ENCODE measurements around the gene OXGR1.

The OXGR1 gene

DNA sequence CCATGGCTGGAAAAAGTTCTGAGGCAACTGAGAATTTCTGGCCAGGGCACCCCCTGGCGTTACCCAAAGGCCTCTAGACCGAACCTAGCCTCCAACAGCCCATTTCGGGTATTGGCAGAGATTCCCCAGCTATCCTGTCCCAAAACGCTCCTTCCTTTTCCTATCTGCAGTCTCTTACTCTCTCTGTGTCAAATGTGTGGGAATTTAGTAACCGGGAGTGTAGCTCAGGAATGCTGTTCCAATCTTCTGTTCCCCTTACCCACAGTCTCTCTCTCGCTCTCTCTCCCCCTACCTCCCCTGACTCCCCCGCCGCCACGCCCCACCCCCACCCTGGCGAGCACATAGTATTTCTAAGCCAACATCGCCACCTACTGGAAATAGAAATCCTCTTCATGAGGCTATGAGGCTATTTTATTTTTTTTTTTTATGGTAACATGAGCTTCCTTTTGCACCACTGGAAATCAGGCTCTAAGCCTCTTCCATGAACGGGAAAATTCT, 27.0 kb downstream of the OXGR1 start:
- Histone ChIP-seq H3K27ac (no peak overlapping the region), H3K4me3 (no peak overlapping the region)

DNA sequence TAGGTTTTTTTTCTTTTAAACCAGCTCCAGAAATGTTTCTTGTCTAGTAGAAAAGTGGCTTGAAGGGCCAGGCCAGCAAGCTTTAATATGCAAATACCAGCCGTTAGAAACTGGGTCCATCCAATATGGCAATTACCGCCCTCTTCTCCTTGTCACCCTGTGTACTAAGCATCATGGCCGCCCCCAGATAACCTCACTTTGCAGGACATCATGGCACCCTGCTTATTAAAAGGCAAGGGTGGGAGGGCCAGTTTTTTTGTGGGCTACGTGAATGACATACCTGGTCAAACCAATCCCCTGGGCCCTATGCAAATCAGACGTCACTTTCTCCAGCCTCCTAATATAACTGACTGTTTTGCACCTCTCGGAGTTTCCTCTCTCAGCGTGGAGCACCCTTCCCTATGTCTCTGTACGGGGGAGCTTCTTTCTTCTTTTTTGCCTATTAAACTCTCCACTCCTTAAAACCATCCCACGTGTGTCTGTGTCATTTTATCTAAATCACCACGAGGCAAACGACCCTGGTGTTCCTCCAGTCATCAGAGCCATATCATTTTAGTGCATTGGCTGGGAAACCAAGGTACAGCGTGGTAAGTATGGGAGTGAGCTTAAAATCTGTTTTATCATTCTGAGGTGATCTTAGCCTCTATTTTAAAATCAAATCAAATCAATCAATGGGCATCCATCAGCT, 27.7 kb downstream of the OXGR1 start:
- no peak overlapping the region for H3K27ac ChIP-seq
- H3K4me3 ChIP-seq: no peak overlapping the region

DNA sequence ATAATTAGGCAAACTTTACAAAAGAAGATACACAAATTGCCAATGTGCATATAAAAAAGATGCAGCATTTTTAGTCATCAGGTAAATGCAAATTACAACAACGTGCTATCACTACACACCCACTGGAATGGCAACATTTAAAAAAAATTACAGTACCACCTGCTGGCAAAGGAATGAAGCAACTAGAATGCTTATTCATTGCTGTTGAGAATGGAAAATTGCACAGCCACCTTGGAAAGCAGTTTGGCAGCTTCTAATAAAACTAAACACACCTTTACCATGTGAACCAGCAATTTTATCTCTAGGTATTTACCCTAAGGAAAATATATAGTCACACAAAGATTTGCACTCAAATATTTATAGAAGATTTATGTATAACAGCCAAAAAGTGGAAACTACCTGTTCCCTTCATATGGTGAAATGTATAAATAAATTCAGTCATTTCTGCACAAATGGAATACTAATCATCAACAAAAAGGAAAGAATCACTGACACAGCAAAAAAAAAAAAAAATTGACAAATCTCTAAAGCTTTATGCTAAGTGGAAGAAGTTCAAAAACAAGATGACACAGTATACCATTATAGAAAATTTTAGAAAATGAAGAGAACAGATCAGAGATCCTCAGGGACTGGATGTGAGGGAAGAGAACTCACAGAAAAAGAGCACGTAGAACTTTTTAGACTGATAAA, 30.3 kb downstream of the OXGR1 start:
- Histone ChIP-seq H3K4me3 (no peak overlapping the region), H3K27ac (no peak overlapping the region)

DNA sequence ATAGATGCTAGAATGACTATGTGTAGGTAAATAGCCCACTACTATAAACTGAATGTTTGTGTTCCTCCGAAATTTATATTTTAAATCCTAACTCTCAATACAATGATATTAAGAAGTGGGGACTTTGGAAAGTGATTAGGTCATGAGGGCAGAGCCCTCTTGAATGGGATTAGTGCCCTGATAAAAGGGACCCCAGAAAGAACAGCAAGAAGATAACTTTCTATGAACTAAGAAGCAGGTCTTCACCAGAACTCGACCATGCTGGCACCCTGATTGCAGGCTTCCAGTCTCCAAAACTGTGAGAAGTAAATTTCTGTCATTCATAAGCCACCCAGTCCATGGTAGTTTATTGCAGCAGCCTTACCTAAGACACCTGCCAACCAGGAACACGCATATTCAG, 33.9 kb downstream of the OXGR1 start:
- H3K27ac ChIP-seq: no peak overlapping the region
- H3K4me3 ChIP-seq: no peak overlapping the region

DNA sequence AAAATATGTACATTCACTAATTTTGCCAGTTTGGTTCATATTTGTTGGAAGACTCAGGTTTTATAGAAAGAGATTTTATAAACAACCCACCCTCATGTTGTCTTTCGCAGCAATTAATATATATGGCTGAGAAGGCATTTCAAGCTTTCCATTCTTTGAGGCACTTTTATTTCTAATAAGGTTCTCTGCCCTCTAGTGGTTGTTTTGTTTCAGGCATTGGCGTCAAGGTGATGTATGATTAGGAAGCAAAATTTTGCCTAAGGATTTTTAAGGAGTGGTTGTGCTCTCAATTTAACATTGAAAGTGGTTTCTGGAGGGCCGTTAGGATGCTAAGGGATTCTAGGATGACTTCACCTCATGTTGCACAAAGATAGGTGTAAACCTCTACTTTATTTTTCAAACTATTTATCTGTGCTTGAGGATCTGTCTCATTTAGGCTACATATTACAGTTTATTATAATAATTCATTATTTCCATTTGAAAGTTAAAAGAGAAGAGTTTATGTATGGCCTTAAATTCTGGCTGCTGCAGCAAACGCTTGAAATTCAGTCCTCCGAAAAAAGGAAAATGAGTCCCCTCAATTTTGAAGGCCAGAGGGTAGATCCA, 35.9 kb downstream of the OXGR1 start:
- Histone ChIP-seq H3K27ac (no peak overlapping the region), H3K4me3 (no peak overlapping the region)

DNA sequence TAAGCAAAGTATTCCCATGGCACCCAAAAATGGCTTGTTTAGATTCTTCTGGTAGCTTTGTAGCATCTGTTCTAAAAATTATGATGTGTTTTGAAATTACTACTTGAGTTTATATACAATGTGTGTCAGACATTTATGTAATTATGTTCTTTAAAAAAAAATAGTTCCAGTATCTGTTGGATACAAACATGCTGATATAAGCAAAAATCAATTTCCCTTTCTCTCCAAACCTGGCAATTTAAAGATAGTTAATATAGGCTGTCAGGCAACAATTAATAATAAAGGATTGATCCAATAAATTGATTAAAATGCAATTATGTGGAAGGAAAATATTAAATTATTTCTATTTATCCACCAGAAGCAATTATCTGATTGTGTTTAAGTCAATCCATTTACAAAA, 41.7 kb downstream of the OXGR1 start:
- Histone ChIP-seq H3K27ac (no peak overlapping the region), H3K4me3 (no peak overlapping the region)

DNA sequence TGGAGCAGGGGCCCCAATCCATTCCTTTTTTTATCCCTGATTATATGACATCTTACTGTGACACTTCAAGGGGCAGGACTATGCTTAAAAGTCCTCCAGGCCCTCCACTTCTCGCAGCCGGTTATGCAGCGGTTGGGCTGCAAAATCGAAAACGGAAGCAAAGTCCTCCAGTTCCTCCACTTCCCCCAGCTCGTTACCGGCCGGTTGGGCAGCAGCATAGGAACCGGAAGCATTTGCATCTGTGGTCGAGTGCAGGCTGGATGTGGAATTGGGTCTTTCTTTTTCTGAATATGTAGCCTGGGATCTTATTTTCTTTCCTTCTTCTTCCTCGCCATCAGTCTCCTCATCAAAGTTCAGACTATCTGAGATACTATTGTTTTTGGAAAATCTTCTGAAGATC, 46.1 kb downstream of the OXGR1 start:
- no peak overlapping the region for H3K4me3 ChIP-seq
- H3K27ac ChIP-seq: no peak overlapping the region

DNA sequence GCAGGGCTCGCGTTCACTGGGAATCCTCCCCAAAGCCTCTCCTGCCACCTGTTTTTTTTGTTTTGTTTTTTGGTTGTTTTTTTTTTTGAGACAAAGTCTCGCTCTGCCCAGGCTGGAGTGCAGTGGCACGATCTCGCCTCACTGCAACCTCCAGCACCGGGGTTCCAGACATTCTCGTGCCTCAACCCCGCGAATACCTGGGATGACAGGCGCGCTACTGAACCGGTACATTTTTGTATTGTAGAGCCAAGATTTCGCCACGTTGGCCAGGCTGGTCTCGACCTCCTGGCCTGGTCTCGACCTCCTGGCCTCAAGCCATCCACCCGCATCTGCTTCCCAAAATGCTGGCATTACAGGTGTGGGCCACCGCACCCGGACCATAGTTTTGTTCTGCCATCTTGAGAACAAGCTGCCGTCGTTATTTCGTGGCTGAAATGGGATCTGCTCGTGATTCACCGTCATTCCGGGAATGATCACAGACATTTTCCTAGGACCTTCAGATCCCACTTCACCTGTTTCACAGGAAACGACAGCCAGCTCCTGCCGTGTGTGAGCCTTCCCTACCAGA, 46.8 kb downstream of the OXGR1 start:
- Histone ChIP-seq H3K4me3 (no peak overlapping the region), H3K27ac (no peak overlapping the region)

DNA sequence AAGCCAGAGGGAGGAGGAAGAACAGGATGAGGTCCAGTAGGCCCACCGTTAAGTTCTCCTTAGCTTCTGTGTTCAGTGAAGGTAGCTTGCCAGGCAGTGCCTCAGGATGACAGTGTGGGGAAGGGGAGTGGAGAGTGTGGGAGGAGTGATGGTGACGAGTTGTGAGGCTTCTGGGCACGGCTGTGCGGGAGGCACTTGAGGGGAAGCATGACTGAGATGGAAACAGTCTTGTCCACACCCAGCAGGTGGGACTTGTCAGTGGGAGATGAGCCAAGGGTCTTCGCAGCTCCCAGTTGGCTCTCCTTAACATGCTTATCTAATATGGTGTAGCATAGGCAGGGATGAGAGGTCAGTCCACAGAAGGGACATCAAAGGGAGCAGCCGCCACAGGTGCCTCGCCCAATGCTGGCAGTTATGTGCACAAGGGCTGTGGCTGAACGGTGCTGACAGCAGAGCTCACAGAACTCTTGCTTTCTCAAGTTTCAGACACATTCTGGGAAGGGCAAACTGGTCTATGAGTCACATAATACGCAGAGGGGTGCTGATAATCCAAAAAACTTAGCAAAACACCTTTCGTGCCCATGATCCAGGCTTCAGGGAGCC, 47.5 kb downstream of the OXGR1 start:
- Histone ChIP-seq H3K27ac (no peak overlapping the region), H3K4me3 (no peak overlapping the region)

DNA sequence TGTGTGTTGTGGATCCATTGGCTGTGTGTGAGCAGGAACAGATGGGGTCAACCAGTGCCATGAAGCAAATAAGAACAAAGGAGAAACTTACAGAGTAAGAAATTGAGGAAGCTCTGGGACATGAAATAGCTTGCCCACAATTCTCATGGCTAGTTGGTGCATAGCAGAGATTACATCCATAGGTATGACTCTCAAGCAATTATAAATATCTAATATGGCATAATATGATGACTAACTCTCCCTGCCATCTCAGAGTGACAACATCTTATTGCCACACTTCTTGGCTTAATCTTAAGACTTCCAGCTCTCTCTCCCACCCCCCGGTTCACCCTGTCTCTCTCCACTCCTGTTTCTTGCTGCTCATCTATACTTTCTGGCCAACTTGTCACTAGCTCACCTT, 53.3 kb downstream of the OXGR1 start:
- H3K4me3 ChIP-seq: no peak overlapping the region
- H3K27ac ChIP-seq: no peak overlapping the region

DNA sequence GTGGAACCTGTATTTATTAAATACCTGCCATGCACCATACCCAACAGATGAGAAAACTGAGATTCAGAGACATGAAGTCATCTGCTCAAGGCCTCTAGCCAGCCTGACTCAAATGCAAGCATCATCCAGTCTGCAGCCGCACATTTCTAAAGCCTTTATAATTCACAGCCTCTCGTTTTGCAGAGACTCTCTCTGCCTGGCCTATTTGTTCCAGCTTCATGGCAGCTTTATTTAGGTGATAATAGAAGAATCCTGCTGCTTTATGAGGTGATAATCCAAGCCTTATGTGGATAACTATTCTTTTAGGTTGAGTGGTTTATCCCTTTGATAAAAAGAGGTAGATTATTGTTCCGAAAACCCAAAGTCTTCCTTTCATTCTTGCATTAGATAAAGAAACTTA, 58.4 kb downstream of the OXGR1 start:
- H3K27ac ChIP-seq: no peak overlapping the region
- no peak overlapping the region for H3K4me3 ChIP-seq

Data from skin epidermis (tissue), 12 donors.